ENCODE measurements around the gene G6PC3.

- TF ChIP-seq EZH2 (IDR thresholded peaks at IDR 0.05; ENCODE audit: borderline replicate concordance, low read depth, low read length, poor library complexity, severe bottlenecking), result no peak
- no peak for TF ChIP-seq CTCF (conservative IDR thresholded peaks at IDR 0.05; ENCODE audit: low read depth, low read length)
These were observed 45.7 kb upstream of the G6PC3 start for GRCh38 chr17:44024853-44025252.
